Activated CD4-positive, CD25-positive, alpha-beta regulatory T cell treated with anti-CD3 and anti-CD28 coated beads, Interleukin-2, amount 50 U/mL, for 16 hours (primary cell): ENCODE data around the gene PPP1R14C.

ENCODE experiments used
- DNase-seq: peaks from one replicate; pipeline ENCODE4 v3.0.0-alpha.2; 2020; ENCODE audit warnings: low read depth, low spot score

Gene PPP1R14C

DNA sequence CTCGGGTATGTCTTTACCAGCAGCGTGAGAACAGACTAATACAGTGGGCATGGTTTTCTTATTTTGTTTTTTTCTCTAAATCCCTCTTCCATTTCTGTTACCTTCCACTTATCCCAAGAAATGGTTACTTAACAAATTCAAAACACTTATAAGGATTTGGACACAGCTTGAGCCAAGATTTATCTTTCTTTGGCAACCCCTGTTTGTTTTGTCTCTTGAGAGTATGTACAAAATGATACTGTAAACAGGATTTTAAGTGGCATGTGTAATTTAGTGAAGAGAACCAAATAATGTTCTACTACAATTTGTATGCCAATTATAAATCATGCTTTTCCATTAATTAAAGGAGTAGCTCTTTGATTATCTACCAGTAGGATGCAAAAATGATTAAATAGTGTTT lies 51.4 kb downstream of the PPP1R14C start:
- no peak for DNase-seq

DNA sequence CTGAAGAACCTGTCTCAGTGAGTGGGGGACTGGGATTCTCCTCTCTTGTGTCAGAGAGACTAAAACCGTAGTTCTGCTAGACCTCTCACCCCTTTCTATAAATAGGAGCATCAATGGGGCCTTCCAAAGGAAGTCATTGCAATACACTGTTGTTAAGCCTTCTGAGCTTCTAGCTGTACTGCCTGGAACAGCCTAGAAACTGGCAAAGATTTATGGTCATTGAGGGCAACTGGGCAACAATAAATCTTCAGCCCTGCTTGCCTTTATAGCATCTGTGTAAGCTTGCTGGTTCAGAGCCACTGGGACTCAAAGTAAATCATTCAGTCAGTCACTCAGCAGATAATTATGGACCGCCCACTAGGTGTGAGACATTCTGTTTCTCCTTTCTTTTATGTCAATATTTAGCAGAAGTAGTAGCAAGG lies 53.2 kb downstream of the PPP1R14C start:
- DNase-seq: no peak

DNA sequence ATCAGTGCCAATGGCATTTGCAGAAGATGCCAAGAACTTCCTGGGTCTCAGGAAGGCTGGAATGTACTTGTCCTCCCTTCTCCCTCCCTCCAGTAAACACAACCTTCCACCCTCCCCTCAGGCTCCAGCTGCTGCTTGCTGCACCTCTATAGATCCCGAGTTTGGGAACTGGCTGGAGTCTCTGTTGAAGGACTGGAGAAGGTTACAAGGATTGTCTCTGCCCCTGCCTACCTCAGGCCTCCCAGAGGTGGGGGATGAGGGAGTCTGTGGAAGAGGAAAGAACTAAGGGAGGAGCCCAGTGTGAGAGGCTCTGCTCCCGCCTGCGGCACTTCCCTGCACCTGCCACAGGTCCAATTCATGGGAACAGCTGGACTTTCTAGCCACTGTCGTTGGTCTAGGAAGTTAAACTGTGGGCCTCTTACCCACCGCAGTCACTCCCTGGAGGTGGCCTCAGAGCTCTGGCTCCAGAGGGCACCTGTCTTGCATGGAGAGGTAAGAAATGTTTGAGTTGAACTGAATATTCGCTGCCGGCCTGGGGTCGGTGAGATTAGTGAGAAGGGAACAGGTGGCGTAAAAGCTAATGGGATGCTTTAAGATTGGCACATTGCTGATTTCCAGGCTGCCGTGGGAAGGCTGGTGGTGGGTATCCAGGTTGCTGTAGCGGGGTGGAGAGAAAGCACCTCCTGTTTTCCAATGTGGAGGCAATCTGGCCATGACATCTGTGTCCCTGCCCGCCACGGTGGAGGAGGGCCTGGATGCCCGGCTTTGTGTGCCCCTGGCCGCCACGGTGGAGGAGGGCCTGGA lies 54.3 kb downstream of the PPP1R14C start:
- DNase-seq: no peak

DNA sequence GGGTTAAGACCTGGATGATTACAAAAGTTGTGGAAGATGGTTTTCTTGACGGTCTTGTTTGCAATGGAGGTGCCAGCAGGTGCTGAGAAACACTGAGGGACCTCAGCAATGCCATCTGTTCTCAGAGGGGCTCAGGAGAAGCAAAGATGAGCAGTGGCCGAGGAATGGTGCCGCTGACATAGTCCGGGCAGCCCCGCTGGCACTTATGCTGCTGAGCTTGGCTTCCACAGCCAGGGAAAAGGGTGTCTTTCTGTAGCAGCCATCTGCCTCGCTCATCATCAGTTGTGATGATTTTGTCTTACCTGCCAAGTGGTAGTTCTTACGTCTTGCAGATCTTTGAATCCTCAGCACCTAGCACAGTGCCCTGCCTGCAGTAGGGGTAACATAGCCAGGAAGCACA lies 55.7 kb downstream of the PPP1R14C start:
- no peak for DNase-seq

GRCh38 chr6:150199241-150199640 lies 56.4 kb downstream of the PPP1R14C start:
- DNase-seq: no peak

GRCh38 chr6:150200428-150201100 lies 57.7 kb downstream of the PPP1R14C start:
- DNase-seq: no peak

- DNase-seq: no peak
Measured at GRCh38 chr6:150201285-150201684, 58.4 kb downstream of the PPP1R14C start.

GRCh38 chr6:150201772-150202329 lies 59.0 kb downstream of the PPP1R14C start:
- no peak for DNase-seq

DNA sequence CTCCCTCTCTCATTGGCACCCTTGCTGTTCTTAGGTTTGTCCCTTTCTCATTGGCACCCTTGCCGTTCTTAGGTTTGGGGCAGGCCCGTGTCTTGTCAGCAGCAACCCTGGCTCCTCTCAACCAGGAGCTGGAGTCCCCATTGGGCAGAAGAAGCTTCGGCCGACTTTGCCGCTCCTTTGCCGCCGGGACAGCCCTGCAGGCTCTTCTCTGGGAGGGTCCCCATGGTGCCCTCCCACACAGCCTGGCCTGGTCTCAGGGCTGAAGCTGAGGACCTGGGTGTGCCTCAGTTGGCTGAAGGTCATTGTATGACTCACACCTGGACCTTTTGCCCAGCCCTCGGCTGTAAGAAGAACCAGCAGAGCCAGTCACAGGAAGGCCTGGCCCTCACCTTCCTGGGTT lies 59.6 kb downstream of the PPP1R14C start:
- DNase-seq: no peak

- no peak for DNase-seq
Measured at GRCh38 chr6:150202934-150203333, 60.1 kb downstream of the PPP1R14C start.

- DNase-seq: no peak
Measured at GRCh38 chr6:150203378-150203777, 60.5 kb downstream of the PPP1R14C start.

GRCh38 chr6:150203871-150204545 lies 61.2 kb downstream of the PPP1R14C start:
- DNase-seq: no peak

DNA sequence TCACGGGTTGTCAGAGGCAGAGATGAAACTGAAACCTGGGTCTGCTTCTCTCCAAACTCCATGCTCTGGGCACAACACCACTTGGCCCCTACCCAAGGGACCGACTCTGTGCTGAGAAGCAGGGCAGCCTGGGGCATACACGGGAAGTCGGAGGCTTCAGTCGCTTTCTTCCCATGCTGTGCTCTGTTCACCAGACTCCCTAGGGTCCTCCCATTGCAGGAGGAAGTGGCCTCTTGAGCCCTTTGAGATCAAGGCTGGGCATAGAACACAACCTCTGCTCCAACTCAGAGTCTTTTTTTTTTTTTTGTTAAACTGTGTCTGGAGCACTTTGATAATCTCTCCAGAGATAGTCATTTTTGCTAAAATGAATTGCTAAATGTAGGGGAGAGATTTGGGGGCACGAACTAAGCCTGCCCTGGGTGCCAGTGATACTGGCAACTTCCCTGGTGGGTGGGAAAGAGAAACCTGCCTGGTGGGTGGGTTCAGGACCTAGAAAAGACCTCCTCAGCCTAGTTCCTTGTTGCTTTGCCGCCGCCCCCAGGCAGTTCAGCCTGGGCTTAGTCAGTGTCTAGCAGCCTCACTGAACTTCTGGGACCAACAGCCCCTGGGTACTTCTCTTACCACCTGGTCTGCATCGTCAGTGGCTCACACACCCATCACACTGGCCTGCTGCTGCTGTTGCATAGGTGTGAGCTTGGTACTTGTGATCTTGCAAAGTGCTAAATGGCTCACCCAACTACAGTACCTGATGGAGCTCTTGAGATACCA lies 62.0 kb downstream of the PPP1R14C start:
- no peak for DNase-seq

DNA sequence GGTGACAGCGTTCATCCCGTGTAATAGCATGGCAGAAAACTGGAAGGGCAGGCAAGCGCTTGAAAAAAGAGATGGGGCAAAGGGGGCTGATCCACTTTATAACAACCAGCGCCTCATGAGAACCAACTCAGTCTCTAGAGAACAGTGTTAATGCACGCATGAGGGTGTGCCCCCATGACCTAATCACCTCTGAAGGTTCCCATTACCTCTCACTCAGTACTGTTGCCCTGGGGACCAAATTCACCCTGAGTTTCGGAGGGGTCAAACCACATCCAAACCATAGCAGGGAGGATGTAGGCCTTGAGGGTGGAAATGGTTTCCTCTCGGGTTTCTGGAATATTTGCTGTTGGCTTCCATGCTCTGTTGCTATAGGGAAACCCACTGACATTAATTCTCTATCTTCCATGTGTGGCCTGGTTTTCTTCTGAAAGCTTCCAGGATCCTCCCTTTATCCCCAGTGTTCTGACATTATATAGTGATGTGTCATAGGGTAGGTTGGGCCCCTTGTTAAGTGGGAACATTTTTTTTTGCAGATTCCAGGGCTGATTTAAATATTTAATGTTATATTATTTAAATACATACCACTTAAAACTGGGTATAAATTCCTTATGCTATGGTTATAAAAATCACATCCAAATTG lies 65.2 kb downstream of the PPP1R14C start:
- DNase-seq: no peak

GRCh38 chr6:150208611-150209352 lies 65.9 kb downstream of the PPP1R14C start:
- no peak for DNase-seq

- DNase-seq: no peak
Measured at GRCh38 chr6:150209415-150209814, 66.6 kb downstream of the PPP1R14C start.

DNA sequence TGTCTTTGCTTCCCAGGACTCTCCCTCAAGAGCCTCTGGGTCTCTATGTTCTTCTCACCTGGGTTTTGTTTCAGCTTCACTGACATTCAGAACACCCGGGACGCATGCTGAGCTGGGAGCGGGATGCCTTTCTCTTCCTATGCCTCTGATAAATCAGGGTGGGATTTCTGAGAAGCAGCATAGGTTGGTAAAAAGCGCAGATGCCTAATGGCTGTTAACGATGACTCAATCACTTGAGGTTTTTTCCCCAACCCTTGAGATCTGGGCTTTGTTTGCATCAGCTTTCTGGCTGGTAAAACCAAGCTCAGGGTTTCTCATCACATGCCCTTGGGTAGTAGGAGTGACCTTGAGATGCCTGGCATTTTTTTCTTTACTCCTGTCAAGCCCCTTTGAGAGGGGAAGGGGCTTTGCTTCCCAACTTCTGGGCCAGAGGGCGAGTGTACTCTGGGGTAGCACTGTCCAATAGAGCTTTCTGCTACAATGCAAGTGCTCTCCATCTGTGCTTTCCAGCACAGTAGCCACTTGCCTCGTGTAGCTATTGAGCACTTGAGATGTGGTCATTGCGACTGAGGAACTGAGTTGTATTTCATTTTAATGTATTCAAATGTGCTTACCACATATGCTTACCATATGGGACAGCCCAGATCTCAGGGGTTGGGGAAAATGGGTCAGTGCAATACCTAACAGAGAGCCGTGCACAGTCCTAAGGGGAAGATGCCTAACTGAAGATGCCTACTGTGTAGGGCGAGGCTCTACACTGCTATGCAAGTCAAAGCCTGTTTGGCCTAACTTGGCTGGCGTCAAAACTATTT lies 69.1 kb downstream of the PPP1R14C start:
- no peak for DNase-seq

GRCh38 chr6:150212778-150213177 lies 69.9 kb downstream of the PPP1R14C start:
- DNase-seq: no peak

DNA sequence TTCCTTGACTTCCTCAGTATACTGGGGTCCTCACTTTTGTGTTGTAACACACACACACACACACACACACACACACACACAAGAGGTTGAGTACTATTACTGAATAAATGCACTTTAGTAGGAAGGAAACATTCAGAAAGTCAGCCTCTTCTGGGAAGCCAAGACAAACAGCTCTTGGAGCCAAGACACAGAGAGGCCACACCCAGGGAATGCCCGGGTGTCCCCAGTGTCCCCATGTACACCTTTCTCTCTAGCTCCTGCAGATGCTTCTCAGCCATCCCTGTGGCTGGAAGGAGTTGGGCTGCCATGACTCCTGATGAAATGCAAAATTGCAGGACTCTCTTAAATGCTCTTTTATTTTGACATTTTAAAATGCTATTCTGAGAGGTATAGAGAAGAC lies 70.5 kb downstream of the PPP1R14C start:
- DNase-seq: no peak
